A204.1 (cell line): ENCODE measurements around the gene GUF1.
A peak's percentile ranks its signal among the peaks of the same experiment; 100 is the strongest.
"Not testable (repeated sequence)": the region's sequence is repeated elsewhere in the genome, so short reads cannot be mapped to it uniquely, and the experiment has no call there.

ENCODE experiments used
- FAIRE-seq: peaks from 2 replicates; lab custom pipeline; 2012; peaks lifted over from hg19 to GRCh38; lab: Jason Lieb, UNC

The GUF1 gene

GRCh38 chr4:44701037-44701436 is 22.8 kb downstream of the GUF1 start:
- FAIRE-seq, result no peak

- peak; percentile 9 for FAIRE-seq
Observed at GRCh38 chr4:44704673-44705072, 26.5 kb downstream of the GUF1 start.

- FAIRE-seq, result no peak
Observed at GRCh38 chr4:44713125-44713524, 34.9 kb downstream of the GUF1 start.

GRCh38 chr4:44716597-44716996 is 38.4 kb downstream of the GUF1 start:
- no peak for FAIRE-seq

GRCh38 chr4:44720371-44720770 is 42.2 kb downstream of the GUF1 start:
- FAIRE-seq, result no peak

GRCh38 chr4:44722001-44722400 is 43.8 kb downstream of the GUF1 start:
- FAIRE-seq, result no peak

- FAIRE-seq, result no peak
Observed at GRCh38 chr4:44725166-44725565, 46.9 kb downstream of the GUF1 start.

GRCh38 chr4:44725726-44726037 is 47.5 kb downstream of the GUF1 start:
- no peak for FAIRE-seq

GRCh38 chr4:44726038-44726871 is 48.0 kb downstream of the GUF1 start, which contains the start of gene GNPDA2:
TSS of gene GNPDA2 (minus strand) at chr4:44726556. CDS start at chr4:44722207, 4,349 bp downstream.
- no peak for FAIRE-seq

GRCh38 chr4:44727471-44727870 is 49.3 kb downstream of the GUF1 start:
- FAIRE-seq, result no peak

GRCh38 chr4:44728694-44729093 is 50.5 kb downstream of the GUF1 start:
- FAIRE-seq, result not testable (repeated sequence)

GRCh38 chr4:44736900-44737299 is 58.7 kb downstream of the GUF1 start:
- no peak for FAIRE-seq

- FAIRE-seq, result no peak
Observed at GRCh38 chr4:44738615-44739014, 60.4 kb downstream of the GUF1 start.

GRCh38 chr4:44740201-44740600 is 62.0 kb downstream of the GUF1 start:
- no peak for FAIRE-seq
